Activated CD4-positive, alpha-beta T cell treated with anti-CD3 and anti-CD28 coated beads, Interleukin-2, amount 50 U/mL, for 48 hours (primary cell): ENCODE results near the gene CCDC61.

Source experiments
- DNase-seq, 2 experiments: peaks; one replicate each; pipeline ENCODE4 v3.0.0-alpha.2; 2020

CCDC61 gene

DNA sequence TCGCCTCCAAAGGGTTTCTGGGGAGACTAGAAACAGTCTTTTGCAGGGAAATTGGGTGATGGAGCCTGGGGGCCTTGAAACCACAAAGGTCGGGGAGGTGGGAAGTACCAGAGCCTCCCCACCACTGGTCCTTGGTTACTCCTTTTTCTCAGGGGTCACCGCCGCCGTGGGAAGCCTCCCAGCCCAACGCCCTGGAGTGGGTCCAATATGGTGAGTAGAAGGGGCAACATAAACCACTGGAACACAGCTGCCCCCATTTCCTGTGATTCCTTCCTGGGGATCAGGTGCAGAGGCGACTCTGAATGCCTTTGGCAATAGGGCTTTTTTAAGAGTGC lies 21.8 kb downstream of the CCDC61 start:
- no peak for DNase-seq

DNA sequence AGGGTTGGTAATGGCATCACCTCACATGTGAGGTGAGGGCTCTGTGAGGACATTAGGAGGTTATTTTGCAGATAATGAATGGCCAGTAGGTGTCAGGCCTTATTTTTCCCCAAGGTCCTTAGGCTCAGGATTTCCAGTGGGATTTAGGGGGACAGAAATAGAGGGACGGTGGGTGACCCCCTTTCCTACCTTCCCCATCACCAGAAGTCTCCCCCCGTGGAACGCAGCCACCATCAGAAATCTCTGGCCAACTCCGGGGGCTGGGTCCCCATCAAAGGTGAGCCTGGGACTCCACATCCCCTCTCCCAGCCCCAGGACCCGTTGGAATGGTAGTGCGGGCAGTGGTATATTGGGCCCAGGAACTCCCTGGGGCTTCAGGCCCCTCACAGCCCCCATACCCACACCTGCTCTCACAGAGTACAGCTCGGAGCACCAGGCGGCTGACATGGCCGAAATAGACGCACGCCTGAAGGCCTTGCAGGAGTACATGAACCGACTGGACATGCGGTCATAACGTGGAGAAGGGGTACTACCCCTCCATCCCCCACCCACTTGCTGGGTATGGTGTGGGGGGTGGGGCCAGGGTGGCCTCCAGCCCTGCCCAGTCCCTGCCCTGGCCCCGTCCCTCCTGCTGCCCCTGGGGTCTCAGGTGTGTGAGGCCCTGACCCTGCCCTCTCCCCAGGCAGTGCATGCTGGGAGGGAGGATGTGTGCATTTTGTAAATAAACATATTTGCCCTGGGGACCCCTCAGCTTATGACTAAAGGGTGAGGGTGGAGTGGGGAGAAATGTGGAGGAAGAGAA lies 22.8 kb downstream of the CCDC61 start:
- no peak for DNase-seq

GRCh38 chr19:46018729-46019251 lies 23.5 kb downstream of the CCDC61 start:
- DNase-seq: no peak

GRCh38 chr19:46019270-46019669 lies 24.0 kb downstream of the CCDC61 start:
- DNase-seq: no peak

- DNase-seq: no peak
Measured at GRCh38 chr19:46020819-46021125, 25.5 kb downstream of the CCDC61 start.

DNA sequence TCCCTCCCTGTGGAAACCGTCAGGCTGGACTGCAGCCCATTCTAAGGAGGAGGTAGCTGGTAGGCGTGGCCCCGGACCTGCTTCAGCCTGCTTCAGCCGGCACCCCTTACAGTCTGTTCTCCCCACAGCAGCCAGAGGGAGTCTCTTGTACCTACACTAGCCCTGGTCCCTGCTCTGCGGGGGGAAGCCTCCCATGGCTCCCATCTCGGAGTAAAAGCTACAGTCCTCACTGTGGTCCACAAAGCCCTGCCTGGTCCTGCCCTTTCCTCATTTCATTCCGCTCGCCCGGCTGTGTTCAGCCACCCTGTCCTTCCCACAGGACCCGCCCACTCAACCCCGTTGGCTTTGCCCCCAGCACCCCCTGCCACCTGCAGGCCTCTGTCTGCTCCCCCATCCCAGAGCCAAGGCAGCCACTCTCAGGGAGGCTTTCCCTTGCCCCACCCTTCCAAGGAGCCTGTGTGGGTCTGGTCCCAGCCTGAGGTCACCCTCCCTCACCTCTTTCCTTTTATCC lies 26.3 kb downstream of the CCDC61 start:
- DNase-seq: no peak

- DNase-seq: no peak
Measured at GRCh38 chr19:46022061-46022430, 26.8 kb downstream of the CCDC61 start.

DNA sequence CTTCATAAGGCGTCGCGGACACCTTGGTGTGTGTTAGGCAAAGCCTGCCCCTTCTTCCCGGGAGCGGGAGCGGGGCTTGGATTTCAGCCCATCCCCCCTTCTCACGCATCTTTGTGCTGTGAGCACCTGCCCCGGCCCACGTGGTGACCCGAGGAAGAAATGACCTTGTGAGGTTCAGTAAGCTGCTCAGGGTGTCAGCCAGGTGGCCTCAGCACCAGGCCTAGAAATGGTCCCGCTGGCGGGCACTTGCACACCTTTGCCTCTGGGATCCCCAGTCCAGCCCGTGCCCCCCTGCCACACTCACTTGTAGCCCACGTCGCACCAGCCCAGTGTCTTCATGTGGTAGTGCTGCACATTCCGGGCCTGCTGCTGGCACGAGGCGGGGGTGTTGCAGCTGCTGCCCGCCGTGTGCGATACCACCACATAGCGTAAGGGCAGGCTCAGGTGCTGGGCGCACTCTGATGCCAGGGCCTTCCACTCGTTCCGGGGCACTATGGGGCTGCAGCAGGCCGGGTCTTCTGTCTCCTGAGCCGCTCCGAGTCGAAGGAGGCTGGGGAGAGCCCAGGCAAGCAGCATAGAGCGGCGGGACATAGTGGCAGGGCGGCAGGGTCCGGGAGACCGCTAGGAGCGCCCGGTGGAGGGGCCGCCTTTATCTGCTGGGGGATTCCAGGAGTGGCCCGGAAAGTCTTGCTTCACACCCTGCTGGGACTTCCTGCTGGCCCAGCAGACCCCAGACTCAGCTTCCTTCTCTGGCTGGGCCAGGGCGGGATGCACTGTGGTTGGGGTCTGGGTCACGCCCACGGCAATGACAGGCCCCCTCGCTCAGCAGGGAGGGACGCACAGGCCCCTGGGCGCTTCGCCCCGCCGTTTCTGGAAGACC lies 27.4 kb downstream of the CCDC61 start, which contains the start of gene PGLYRP1:
Gene PGLYRP1 (minus strand): TSS at position 623 of the 880 bp plus-strand sequence. CDS start 32 bp downstream, at position 591.
- DNase-seq: no peak

DNA sequence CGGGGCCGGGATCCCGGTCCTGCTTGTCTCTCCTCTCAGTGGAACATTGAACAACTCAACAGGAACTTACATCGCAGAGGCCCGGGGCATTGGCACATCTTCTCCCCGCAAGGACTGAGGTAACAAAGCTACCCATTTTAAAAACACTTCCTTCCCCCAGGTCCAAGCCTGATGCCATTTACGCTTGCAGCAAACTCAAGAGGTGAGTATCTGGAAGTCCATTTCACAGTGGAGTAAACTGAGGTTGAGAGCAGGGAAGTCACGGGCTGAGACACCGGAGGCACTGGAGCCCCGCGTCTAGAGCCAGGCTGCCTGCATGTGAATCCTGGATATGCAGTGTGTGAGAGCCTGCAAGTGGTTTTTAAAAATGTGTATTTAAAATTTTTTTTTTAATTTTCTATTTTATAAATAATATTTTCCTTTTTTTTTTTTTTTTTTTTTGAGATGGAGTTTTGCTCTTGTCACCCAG lies 28.1 kb downstream of the CCDC61 start:
- DNase-seq: no peak

DNA sequence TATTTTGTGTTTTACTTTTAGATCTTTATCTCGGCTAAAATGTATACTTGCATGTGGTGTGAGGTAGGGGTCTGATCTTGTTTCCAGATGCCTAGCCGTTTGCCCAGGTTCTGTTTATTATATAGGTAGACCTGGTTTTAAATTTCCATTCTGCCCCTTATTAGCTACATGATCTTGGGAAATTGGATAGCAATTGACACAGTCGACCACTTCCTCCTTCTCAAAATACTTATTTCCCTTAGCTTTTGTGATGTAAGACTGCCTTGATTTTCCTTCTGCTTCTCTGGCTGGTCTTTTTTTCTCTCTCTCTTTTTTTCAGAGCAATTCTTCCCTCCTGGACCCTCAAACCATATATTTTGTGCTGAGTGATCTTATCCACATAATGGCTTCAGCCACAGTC lies 30.6 kb downstream of the CCDC61 start:
- DNase-seq: no peak

- DNase-seq: no peak
Measured at GRCh38 chr19:46030812-46031550, 35.7 kb downstream of the CCDC61 start.

GRCh38 chr19:46031781-46032596 lies 36.7 kb downstream of the CCDC61 start:
- DNase-seq: no peak

GRCh38 chr19:46032597-46033025 lies 37.3 kb downstream of the CCDC61 start:
- DNase-seq: no peak

DNA sequence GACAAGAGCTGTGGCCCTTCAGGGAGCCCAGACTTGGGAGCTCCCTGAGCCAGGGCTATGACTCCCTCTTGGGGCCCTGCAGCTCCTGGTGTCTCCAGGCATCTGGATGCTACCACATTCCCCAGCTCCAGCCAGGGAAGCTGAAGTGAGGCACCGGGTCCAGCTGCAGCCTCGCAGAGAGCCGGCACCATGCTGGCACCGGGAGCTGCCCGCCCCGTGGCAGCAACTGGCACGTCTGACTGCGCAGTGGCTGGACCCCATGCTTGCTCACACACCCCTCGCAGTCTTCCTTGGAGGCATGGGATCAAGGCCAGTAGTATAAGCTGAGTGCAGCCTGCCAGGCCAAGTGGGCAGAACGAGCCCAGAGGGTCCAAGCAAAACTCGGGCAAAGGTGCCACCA lies 38.1 kb downstream of the CCDC61 start:
- DNase-seq: no peak

DNA sequence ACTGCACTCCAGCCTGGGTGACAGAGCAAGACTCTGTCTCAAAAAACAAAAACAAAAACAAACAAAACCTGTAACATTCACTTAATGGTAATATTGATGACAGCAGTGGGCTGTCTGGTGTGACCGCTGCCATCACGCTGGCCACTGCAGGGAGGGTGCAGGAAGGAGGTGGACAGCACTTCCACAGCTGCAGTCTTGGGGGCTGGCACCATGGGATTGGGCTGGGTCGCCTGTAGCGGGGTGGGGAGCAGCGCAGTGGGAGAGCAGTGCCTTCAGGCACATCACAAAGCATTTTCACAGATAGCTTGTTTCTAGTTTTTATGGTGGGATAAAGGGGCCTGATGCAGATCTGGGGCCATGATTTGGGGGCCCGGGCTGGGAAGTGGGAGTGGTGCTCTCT lies 40.3 kb downstream of the CCDC61 start:
- no peak for DNase-seq

- DNase-seq: no peak
Measured at GRCh38 chr19:46035986-46036743, 40.9 kb downstream of the CCDC61 start.

- no peak for DNase-seq
Measured at GRCh38 chr19:46036744-46037128, 41.5 kb downstream of the CCDC61 start.

DNA sequence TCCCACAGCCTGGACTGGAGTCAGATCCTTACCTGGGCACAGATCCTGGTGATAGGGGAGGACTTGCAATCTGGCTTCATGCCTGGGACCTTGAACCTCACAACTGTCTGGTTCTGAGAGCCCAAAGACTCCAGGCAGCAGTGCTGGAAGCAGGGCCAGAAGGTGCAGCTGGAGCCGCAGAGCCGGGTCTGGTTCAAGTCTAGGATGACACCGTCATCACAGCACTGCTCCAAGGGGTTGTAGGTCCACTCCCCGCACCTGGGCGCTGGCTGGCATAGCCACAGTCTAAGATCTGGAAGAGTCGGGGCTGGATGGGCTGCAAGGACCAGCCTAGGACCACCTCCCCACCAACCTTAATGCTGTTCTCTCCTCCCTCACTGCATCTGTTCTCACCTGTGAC lies 44.9 kb downstream of the CCDC61 start:
- no peak for DNase-seq

GRCh38 chr19:46040952-46041500 lies 45.8 kb downstream of the CCDC61 start, which contains the start of gene IGFL4:
Gene IGFL4 (minus strand): TSS chr19:46041002. CDS start chr19:46040962, 40 bp downstream.
- no peak for DNase-seq

DNA sequence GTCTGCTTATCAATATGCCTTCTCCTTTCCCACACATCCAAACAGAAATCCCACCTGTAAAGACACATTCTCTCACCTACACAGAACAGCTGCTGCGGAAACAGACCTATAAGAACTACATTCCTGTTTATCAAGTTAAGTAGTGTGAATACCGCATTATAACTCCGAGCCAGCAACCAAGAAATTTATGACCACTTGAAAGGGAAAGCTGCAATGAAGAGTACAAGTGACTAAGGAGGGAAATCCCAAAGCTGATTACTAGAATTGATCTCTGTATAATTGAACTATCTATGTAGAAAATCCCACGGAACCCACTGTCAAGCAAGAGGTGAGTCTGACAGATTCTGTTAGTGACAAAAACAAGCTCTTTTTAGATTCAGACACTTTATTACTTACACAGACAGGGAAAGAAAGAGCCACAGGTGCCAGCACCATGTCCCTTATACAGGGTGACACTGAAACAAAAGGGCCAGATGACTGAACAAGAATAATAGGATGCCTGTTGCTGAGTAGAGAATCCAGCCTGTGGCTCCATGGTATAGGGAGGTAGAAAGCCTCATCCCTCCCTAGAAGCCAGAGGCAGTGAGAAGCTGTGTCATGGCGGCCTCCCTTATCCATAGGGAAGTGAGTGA lies 47.1 kb downstream of the CCDC61 start:
- no peak for DNase-seq
